Astrocyte (in vitro differentiated cells and primary cell): Measurements from ENCODE around the gene AMER3.

Source experiments
- CTCF ChIP-seq: IDR thresholded peaks from 2 replicates; pipeline ENCODE4 v1.5.1; 2011; ENCODE audit warnings: low read depth, mild to moderate bottlenecking, inconsistent platforms, low read length, moderate library complexity; ENCODE audit not compliant: insufficient read depth
- EZH2 ChIP-seq: IDR thresholded peaks from 2 replicates; pipeline ENCODE4 v1.6.1; 2012; ENCODE audit warnings: mild to moderate bottlenecking, low read length, inconsistent platforms; ENCODE audit not compliant: insufficient read depth

GRCh38 chr2:130756874-130757668, 1.7 kb downstream of the AMER3 start:
- TF ChIP-seq EZH2: no peak
- no peak for TF ChIP-seq CTCF
